DND-41 (cell line): Measurements from ENCODE around the gene DLGAP1.

ENCODE experiments used
- ATAC-seq: fragments of 200-7000 bp; cut with Tn5 transposase; 3 replicates; pipeline ENCODE4 v1.9.1; 2021; ENCODE audit warnings: low read depth; ENCODE audit not compliant: insufficient read depth
- DNase-seq: peaks from one replicate; pipeline ENCODE4 v3.0.0-alpha.2; 2020
- H2AFZ ChIP-seq: 2 replicates; pipeline ENCODE4 v1.6.0; 2012; ENCODE audit warnings: low read depth, low read length
- H3K27ac ChIP-seq: 2 replicates; pipeline ENCODE4 v1.5.1; 2012; ENCODE audit warnings: low read length, inconsistent platforms
- H3K27me3 ChIP-seq: fragments of 200-600 bp; sonication (generic); 2 replicates; pipeline ENCODE4 v1.6.0; 2012; ENCODE audit warnings: low read length, mild to moderate bottlenecking, inconsistent platforms; ENCODE audit not compliant: insufficient read depth, poor library complexity
- H3K36me3 ChIP-seq: 2 replicates; pipeline ENCODE4 v1.5.1; 2012; ENCODE audit warnings: low read length, inconsistent platforms; ENCODE audit not compliant: insufficient read depth
- H3K4me1 ChIP-seq: 2 replicates; pipeline ENCODE4 v1.5.1; 2012; ENCODE audit warnings: mild to moderate bottlenecking, low read length; ENCODE audit not compliant: insufficient read depth
- H3K4me2 ChIP-seq: 2 replicates; pipeline ENCODE4 v1.6.0; 2012; ENCODE audit warnings: mild to moderate bottlenecking, moderate library complexity, low read length, inconsistent platforms; ENCODE audit not compliant: insufficient read depth
- H3K4me3 ChIP-seq, 2 experiments: fragments of 200-600 bp in 1 of 2; shearing (Covaris generic) in 1 of 2; 2 replicates each; pipeline ENCODE4 v1.5.1; 2012 to 2016; ENCODE audit warnings: inconsistent platforms in 2 of 2, low read length in 2 of 2, mild to moderate bottlenecking in 2 of 2, low read depth in 1 of 2, moderate library complexity in 1 of 2
- H3K79me2 ChIP-seq: 2 replicates; pipeline ENCODE4 v1.6.0; 2012; ENCODE audit warnings: low read length, inconsistent platforms; ENCODE audit not compliant: insufficient read depth
- H3K9ac ChIP-seq: 2 replicates; pipeline ENCODE4 v1.6.0; 2012; ENCODE audit warnings: low read depth, mild to moderate bottlenecking, inconsistent platforms, low read length, moderate library complexity
- H3K9me3 ChIP-seq: 2 replicates; pipeline ENCODE4 v1.5.1; 2012; ENCODE audit warnings: low read length, moderate library complexity, mild to moderate bottlenecking, inconsistent platforms; ENCODE audit not compliant: insufficient read depth, severe bottlenecking
- H4K20me1 ChIP-seq: 2 replicates; pipeline ENCODE4 v1.6.0; 2012; ENCODE audit warnings: low read length; ENCODE audit not compliant: insufficient read depth
- CTCF ChIP-seq: IDR thresholded peaks from 2 replicates; pipeline ENCODE4 v1.5.1; 2012; ENCODE audit warnings: borderline replicate concordance, low read length, moderate library complexity, mild to moderate bottlenecking; ENCODE audit not compliant: poor library complexity, severe bottlenecking; ENCODE audit errors: extremely low read depth
- EZH2 ChIP-seq: IDR thresholded peaks from 3 replicates; pipeline ENCODE4 v1.6.1; 2012; ENCODE audit warnings: borderline replicate concordance, low read depth, mild to moderate bottlenecking, moderate library complexity, low read length, inconsistent platforms; ENCODE audit not compliant: severe bottlenecking

The DLGAP1 gene

GRCh38 chr18:3830604-3831003 lies 624.5 kb downstream of the DLGAP1 start:
- Histone ChIP-seq H3K79me2 (no peaks in the 10 kb centered on the region), H3K9me3 (no peaks in the 10 kb centered on the region), H2AFZ (no peak overlapping the region), H3K27ac (no peak overlapping the region), H3K27me3 (no peaks in the 10 kb centered on the region), H3K4me1 (no peaks in the 10 kb centered on the region), H3K4me2 (no peak overlapping the region), H3K9ac (no peak overlapping the region), H3K4me3 (no peak overlapping the region), H3K36me3 (no peaks in the 10 kb centered on the region), H4K20me1 (no peaks in the 10 kb centered on the region)
- TF ChIP-seq EZH2, result no peak
- TF ChIP-seq CTCF, result no peak
- ATAC-seq, result no peak
- no peak for DNase-seq

DNA sequence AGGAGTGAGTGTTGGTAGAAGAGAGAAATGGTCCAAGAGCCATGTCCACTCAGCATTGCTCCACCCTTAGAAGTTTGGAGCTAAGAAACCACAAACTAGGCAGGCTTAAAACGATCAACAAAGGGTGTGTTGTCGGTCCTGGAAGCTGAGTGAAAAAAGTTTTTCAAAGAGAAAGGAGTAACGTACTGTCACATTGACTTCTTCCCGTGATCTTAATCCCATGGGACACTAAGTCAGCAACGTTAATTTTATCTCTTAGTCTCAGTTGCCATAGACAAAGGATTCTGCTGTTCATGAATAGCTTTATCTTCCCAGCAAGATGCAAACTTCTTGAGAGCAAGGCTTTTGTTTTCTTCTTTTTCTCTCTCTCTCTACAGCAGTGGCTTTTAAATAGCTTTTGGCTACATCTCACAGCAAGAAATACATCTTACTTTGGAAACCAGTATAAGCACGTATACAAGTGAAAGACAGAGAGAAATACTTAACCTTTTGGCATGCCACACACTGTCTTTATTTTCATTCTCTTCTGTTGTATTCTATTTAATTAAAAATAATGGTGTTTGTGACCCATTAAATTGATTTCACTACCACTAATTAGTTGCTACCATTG lies 627.8 kb downstream of the DLGAP1 start:
- Histone ChIP-seq H3K79me2 (no peaks in the 10 kb centered on the region), H3K27ac (no peak overlapping the region), H2AFZ (no peak overlapping the region), H3K9me3 (no peaks in the 10 kb centered on the region), H3K36me3 (no peaks in the 10 kb centered on the region), H3K9ac (no peak overlapping the region), H3K4me2 (no peak overlapping the region), H3K27me3 (no peaks in the 10 kb centered on the region), H3K4me1 (no peaks in the 10 kb centered on the region), H4K20me1 (no peaks in the 10 kb centered on the region), H3K4me3 (no peak overlapping the region)
- ATAC-seq (no peak), DNase-seq (no peak)
- no peak for TF ChIP-seq CTCF
- no peak for TF ChIP-seq EZH2

- Histone ChIP-seq H2AFZ (no peak overlapping the region), H3K9me3 (no peaks in the 10 kb centered on the region), H3K27me3 (no peaks in the 10 kb centered on the region), H3K4me3 (no peak overlapping the region), H3K27ac (no peak overlapping the region), H3K9ac (no peak overlapping the region), H3K36me3 (no peaks in the 10 kb centered on the region), H3K4me1 (no peaks in the 10 kb centered on the region), H4K20me1 (no peaks in the 10 kb centered on the region), H3K4me2 (no peak overlapping the region), H3K79me2 (no peaks in the 10 kb centered on the region)
- no peak for TF ChIP-seq CTCF
- TF ChIP-seq EZH2, result no peak
- DNase-seq, result no peak
- no peak for ATAC-seq
Observed at GRCh38 chr18:3826021-3826420, 629.1 kb downstream of the DLGAP1 start.
